HepG2 (cell line): ENCODE data around the gene DNAJB11. TPM values are rescaled to one million over a fixed set of nuclear protein-coding genes. Genes with fewer than 3 reads are reported as not detected.

ENCODE experiments used
- CHCHD3 ChIP-seq: sonication (generic); formaldehyde crosslinking; IDR thresholded peaks from 2 replicates; pipeline ENCODE4 v1.8.0; 2022; ENCODE audit warnings: mild to moderate bottlenecking, missing genetic modification reagents, moderate library complexity
- CREM ChIP-seq, 2 experiments: sonication (generic) in 1 of 2; formaldehyde crosslinking in 1 of 2; IDR thresholded peaks; 2 replicates each; pipeline versions ENCODE4 v1.4.0 to v1.6.1; 2016 to 2020; ENCODE audit warnings: antibody characterized with exemption in 1 of 2, mild to moderate bottlenecking in 1 of 2, missing genetic modification reagents in 1 of 2
- HNRNPLL ChIP-seq: fragments of 200-400 bp; formaldehyde crosslinking; IDR thresholded peaks from 2 replicates; pipeline ENCODE4 v1.6.1; 2017; ENCODE audit warnings: mild to moderate bottlenecking, low read depth, low read length; ENCODE audit not compliant: poor library complexity, severe bottlenecking
- IRF1 ChIP-seq: sonication (generic); formaldehyde crosslinking; IDR thresholded peaks from 2 replicates; pipeline ENCODE4 v1.4.0; 2020; ENCODE audit warnings: low read depth, mild to moderate bottlenecking, missing genetic modification reagents
- KDM4B ChIP-seq: sonication (generic); formaldehyde crosslinking; IDR thresholded peaks from 2 replicates; pipeline ENCODE4 v1.4.0; 2020; ENCODE audit warnings: missing genetic modification reagents
- MEF2D ChIP-seq: sonication (generic); formaldehyde crosslinking; IDR thresholded peaks from 2 replicates; pipeline ENCODE4 v1.5.1; 2020; ENCODE audit warnings: mild to moderate bottlenecking, missing genetic modification reagents
- NBN ChIP-seq: fragments of 450-650 bp; conservative IDR thresholded peaks from 2 replicates; pipeline ENCODE4 v1.6.1; 2017
- SNRNP70 ChIP-seq: fragments of 200-400 bp; formaldehyde crosslinking; IDR thresholded peaks from 2 replicates; pipeline ENCODE4 v1.6.1; 2017; ENCODE audit warnings: mild to moderate bottlenecking, low read depth, low read length, moderate library complexity
- STAT5B ChIP-seq: sonication (generic); formaldehyde crosslinking; IDR thresholded peaks from 2 replicates; pipeline ENCODE4 v1.4.0; 2020; ENCODE audit warnings: missing genetic modification reagents
- ZFP90 ChIP-seq: sonication (generic); formaldehyde crosslinking; IDR thresholded peaks from 2 replicates; pipeline ENCODE4 v1.8.0; 2022; ENCODE audit warnings: missing genetic modification reagents, mild to moderate bottlenecking, inconsistent platforms, borderline replicate concordance
- ZNF256 ChIP-seq: sonication (generic); formaldehyde crosslinking; conservative IDR thresholded peaks from 2 replicates; pipeline ENCODE4 v1.4.0; 2020; ENCODE audit warnings: missing genetic modification reagents
- ZNF280D ChIP-seq: sonication (generic); formaldehyde crosslinking; IDR thresholded peaks from 2 replicates; pipeline ENCODE4 v1.5.1; 2020; ENCODE audit warnings: mild to moderate bottlenecking, missing genetic modification reagents
- ZNF329 ChIP-seq: sonication (generic); formaldehyde crosslinking; IDR thresholded peaks from 2 replicates; pipeline ENCODE4 v1.9.0; 2021; ENCODE audit warnings: low read depth, mild to moderate bottlenecking, missing genetic modification reagents
- ZNF569 ChIP-seq: sonication (generic); formaldehyde crosslinking; IDR thresholded peaks from 2 replicates; pipeline ENCODE4 v1.5.0; 2020; ENCODE audit warnings: mild to moderate bottlenecking, missing genetic modification reagents, moderate library complexity, borderline replicate concordance
- ZNF615 ChIP-seq: sonication (generic); formaldehyde crosslinking; IDR thresholded peaks from 2 replicates; pipeline ENCODE4 v1.5.0; 2020; ENCODE audit warnings: mild to moderate bottlenecking, missing genetic modification reagents, borderline replicate concordance
- ZNF772 ChIP-seq: sonication (generic); formaldehyde crosslinking; IDR thresholded peaks from 2 replicates; pipeline ENCODE4 v1.5.0; 2020; ENCODE audit warnings: mild to moderate bottlenecking, missing genetic modification reagents
- ZNF83 ChIP-seq: sonication (generic); formaldehyde crosslinking; IDR thresholded peaks from 2 replicates; pipeline ENCODE4 v1.4.0; 2020; ENCODE audit warnings: missing genetic modification reagents, mild to moderate bottlenecking, borderline replicate concordance
- ZNF839 ChIP-seq: sonication (generic); formaldehyde crosslinking; IDR thresholded peaks from 2 replicates; pipeline ENCODE4 v1.4.0; 2020; ENCODE audit warnings: missing genetic modification reagents, mild to moderate bottlenecking, borderline replicate concordance
- polyA plus RNA-seq, 8 experiments: library from polyadenylated mRNA; depleted of rRNA in 3 of 8; stranded (reverse) in 7 of 8; unstranded in 1 of 8; fragments of >200 nt; fragmentation: Illumina TruSeq in 4 of 8; extraction: Trizol in 4 of 8; gene quantifications; 2 replicates each; pipeline versions ENCODE4 v1.2.1 to v1.2.3, GENCODE V29; 2011 to 2016; ENCODE audit warnings: low read depth in 4 of 8, missing spikeins in 1 of 8, mixed read lengths in 1 of 8; ENCODE audit not compliant: insufficient read depth in 1 of 8
- total RNA-seq, 5 experiments: library from RNA; depleted of rRNA; stranded (reverse); fragments of >200 nt; fragmentation: Illumina TruSeq; extraction: Trizol; gene quantifications; 2 replicates each; pipeline ENCODE4 v1.2.3, GENCODE V29; 2016; ENCODE audit warnings: low read depth in 1 of 5
- TF ChIP-seq, protein P1 (sequence below): sonication (generic); formaldehyde crosslinking; IDR thresholded peaks from 2 replicates; pipeline ENCODE4 v1.5.1; 2020; ENCODE audit warnings: missing genetic modification reagents, mild to moderate bottlenecking, borderline replicate concordance
- TF ChIP-seq, protein P2 (sequence below): sonication (generic); formaldehyde crosslinking; IDR thresholded peaks from 2 replicates; pipeline ENCODE4 v1.4.0; 2020; ENCODE audit warnings: missing genetic modification reagents, mild to moderate bottlenecking, borderline replicate concordance

The DNAJB11 gene
- total and polyA plus RNA-seq, 2 of the 13 experiments (the other 11 are each of a cell fraction or from before 2014, with no cell fraction given), result 41.0 to 132 TPM

GRCh38 chr3:186570096-186570940, at the start of gene DNAJB11 (continued):
- TF ChIP-seq ZNF772 (CRISPR knock-in tag) (no peak), HNRNPLL (peak; percentile 27), CREM (IDR thresholded peaks at IDR 0.05) (peak; percentile 98), CREM (CRISPR knock-in tag; IDR thresholded peaks at IDR 0.05) (peak; percentile 71), ZNF615 (no peak), NBN (no peak), ZNF83 (CRISPR knock-in tag) (no peak), IRF1 (CRISPR knock-in tag) (no peak), MEF2D (0 out of 2 replicates have a peak, but pooled peaks have one; percentile 38), KDM4B (CRISPR knock-in tag) (0 out of 2 replicates have a peak, but pooled peaks have one; percentile 6), ZNF280D (CRISPR knock-in tag) (no peak), CHCHD3 (no peak), ZNF839 (CRISPR knock-in tag) (no peak), SNRNP70 (no peak), ZNF329 (peak; percentile 36; the same call in 1 of the 2 replicates), STAT5B (CRISPR knock-in tag) (no peak), ZFP90 (peak; percentile 79; the same call in 1 of the 2 replicates), ZNF256 (CRISPR knock-in tag) (0 out of 2 replicates have a peak, but pooled peaks have one; percentile 49), ZNF569 (CRISPR knock-in tag) (no peak)
- TF ChIP-seq, protein P1, sequence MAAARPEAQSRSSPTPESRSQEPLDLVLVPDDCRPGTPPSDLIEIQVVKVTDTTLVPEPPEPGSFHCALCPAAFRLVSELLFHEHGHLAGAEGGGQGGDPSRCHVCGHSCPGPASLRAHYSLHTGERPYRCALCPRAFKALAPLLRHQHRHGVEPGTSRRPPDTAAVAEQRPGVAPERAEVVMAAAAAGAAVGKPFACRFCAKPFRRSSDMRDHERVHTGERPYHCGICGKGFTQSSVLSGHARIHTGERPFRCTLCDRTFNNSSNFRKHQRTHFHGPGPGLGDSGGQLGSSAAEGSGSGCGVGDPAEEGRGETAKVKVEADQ (CRISPR knock-in tag), result no peak
- TF ChIP-seq, protein P2, sequence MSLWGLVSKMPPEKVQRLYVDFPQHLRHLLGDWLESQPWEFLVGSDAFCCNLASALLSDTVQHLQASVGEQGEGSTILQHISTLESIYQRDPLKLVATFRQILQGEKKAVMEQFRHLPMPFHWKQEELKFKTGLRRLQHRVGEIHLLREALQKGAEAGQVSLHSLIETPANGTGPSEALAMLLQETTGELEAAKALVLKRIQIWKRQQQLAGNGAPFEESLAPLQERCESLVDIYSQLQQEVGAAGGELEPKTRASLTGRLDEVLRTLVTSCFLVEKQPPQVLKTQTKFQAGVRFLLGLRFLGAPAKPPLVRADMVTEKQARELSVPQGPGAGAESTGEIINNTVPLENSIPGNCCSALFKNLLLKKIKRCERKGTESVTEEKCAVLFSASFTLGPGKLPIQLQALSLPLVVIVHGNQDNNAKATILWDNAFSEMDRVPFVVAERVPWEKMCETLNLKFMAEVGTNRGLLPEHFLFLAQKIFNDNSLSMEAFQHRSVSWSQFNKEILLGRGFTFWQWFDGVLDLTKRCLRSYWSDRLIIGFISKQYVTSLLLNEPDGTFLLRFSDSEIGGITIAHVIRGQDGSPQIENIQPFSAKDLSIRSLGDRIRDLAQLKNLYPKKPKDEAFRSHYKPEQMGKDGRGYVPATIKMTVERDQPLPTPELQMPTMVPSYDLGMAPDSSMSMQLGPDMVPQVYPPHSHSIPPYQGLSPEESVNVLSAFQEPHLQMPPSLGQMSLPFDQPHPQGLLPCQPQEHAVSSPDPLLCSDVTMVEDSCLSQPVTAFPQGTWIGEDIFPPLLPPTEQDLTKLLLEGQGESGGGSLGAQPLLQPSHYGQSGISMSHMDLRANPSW (CRISPR knock-in tag), result no peak
